Right atrium auricular region (tissue), 2 donors: Measurements from ENCODE around the gene ABCF3. TPM values are rescaled to one million over a fixed set of nuclear protein-coding genes. Genes with fewer than 3 reads are reported as not detected.
"Not testable (repeated sequence)": the region's sequence is repeated elsewhere in the genome, so short reads cannot be mapped to it uniquely, and the experiment has no call there.

ENCODE experiments used
- DNase-seq: peaks from one replicate; pipeline ENCODE4 v3.0.0-alpha.2; 2019; ENCODE audit warnings: low spot score
- H3K27ac ChIP-seq, 2 donors: fragments of 200-600 bp; sonication (generic); 1 replicate in 1 of 2; 2 replicates in 1 of 2; pipeline ENCODE4 v1.5.1; 2016 to 2019
- H3K27me3 ChIP-seq, 2 donors: fragments of 200-600 bp; sonication (generic); one replicate each; pipeline versions ENCODE4 v1.5.1 to v1.6.0; 2017 to 2019
- H3K36me3 ChIP-seq: fragments of 200-600 bp; sonication (generic); one replicate; pipeline ENCODE4 v1.5.1; 2016
- H3K4me1 ChIP-seq, 2 donors: fragments of 200-600 bp; sonication (generic); one replicate each; pipeline versions ENCODE4 v1.5.1 to v1.6.0; 2017 to 2019
- H3K4me3 ChIP-seq, 2 donors: fragments of 200-600 bp; sonication (generic); 1 replicate in 1 of 2; 2 replicates in 1 of 2; pipeline ENCODE4 v1.5.1; 2017 to 2019; ENCODE audit warnings: mild to moderate bottlenecking in 1 of 2, moderate library complexity in 1 of 2
- H3K9me3 ChIP-seq, 2 donors: fragments of 200-600 bp; sonication (generic); one replicate each; pipeline ENCODE4 v1.5.1; 2019
- CTCF ChIP-seq, 2 donors: fragments of 200-600 bp; sonication (generic); IDR thresholded peaks; one replicate each; pipeline ENCODE4 v1.5.1; 2019; ENCODE audit warnings: antibody characterized with exemption in 2 of 2
- total RNA-seq, 2 donors: library from RNA; depleted of rRNA; stranded (reverse); fragments of >200 nt; gene quantifications; one replicate each; pipeline ENCODE4 v1.1.0, GENCODE V29; 2016

The ABCF3 gene
- total RNA-seq, 2 donors from 2014 or later, result 42.8 to 47.9 TPM

- no peak for TF ChIP-seq CTCF (IDR thresholded peaks at IDR 0.05)
- H3K27ac ChIP-seq, result peak overlapping the region; percentile 78 to 88
- H3K27me3 ChIP-seq, result no peaks in the 10 kb centered on the region
- no peak overlapping the region for H3K4me3 ChIP-seq
- DNase-seq, result no peak
- no peaks in the 10 kb centered on the region for H3K9me3 ChIP-seq
- peaks cover 25% of the 10 kb centered on the region for H3K36me3 ChIP-seq
- peaks cover 0 to 75% of the 10 kb centered on the region in 2 donors for H3K4me1 ChIP-seq
Observed at GRCh38 chr3:184160456-184160855, 25.5 kb upstream of the ABCF3 start.

GRCh38 chr3:184162571-184163070, 23.4 kb upstream of the ABCF3 start:
- not testable (repeated sequence) for H3K9me3 ChIP-seq, DNase-seq, H3K27me3 ChIP-seq, H3K4me3 ChIP-seq
- Histone ChIP-seq H3K4me1 (peaks cover 0 to 63% of the 10 kb centered on the region in 2 donors), H3K36me3 (peaks cover 47% of the 10 kb centered on the region), H3K27ac (peak overlapping the region; percentile 78 to 88)

- Histone ChIP-seq H3K27ac (no peak overlapping the region), H3K4me1 (peaks cover 0 to 42% of the 10 kb centered on the region in 2 donors), H3K27me3 (no peaks in the 10 kb centered on the region), H3K4me3 (no peak overlapping the region), H3K36me3 (peaks cover 63% of the 10 kb centered on the region), H3K9me3 (no peaks in the 10 kb centered on the region)
- no peak for TF ChIP-seq CTCF (IDR thresholded peaks at IDR 0.05)
- DNase-seq, result no peak
Observed at GRCh38 chr3:184164648-184165330, 21.2 kb upstream of the ABCF3 start.

- TF ChIP-seq CTCF (IDR thresholded peaks at IDR 0.05), result no peak
- H3K27ac ChIP-seq, result no peak overlapping the region
- H3K4me1 ChIP-seq, result peaks cover 0 to 34% of the 10 kb centered on the region in 2 donors
- no peak overlapping the region for H3K4me3 ChIP-seq
- H3K27me3 ChIP-seq, result no peaks in the 10 kb centered on the region
- no peak for DNase-seq
- peaks cover 71% of the 10 kb centered on the region for H3K36me3 ChIP-seq
- H3K9me3 ChIP-seq, result no peaks in the 10 kb centered on the region
Observed at GRCh38 chr3:184165543-184165942, 20.5 kb upstream of the ABCF3 start.

- Histone ChIP-seq H3K4me1 (peaks cover 0 to 23% of the 10 kb centered on the region in 2 donors), H3K9me3 (no peaks in the 10 kb centered on the region), H3K27me3 (no peaks in the 10 kb centered on the region), H3K27ac (no peak overlapping the region), H3K36me3 (peaks cover 82% of the 10 kb centered on the region), H3K4me3 (no peak overlapping the region)
- no peak for DNase-seq
- TF ChIP-seq CTCF (IDR thresholded peaks at IDR 0.05), result no peak
Observed at GRCh38 chr3:184166671-184167070, 19.3 kb upstream of the ABCF3 start.

- H3K36me3 ChIP-seq, result peaks cover 87% of the 10 kb centered on the region
- no peaks in the 10 kb centered on the region for H3K27me3 ChIP-seq
- H3K4me3 ChIP-seq, result no peak overlapping the region
- peaks cover 0 to 13% of the 10 kb centered on the region in 2 donors for H3K4me1 ChIP-seq
- no peak for TF ChIP-seq CTCF (IDR thresholded peaks at IDR 0.05)
- H3K27ac ChIP-seq, result peak overlapping the region in 1 of 2 donors; percentile 13
- DNase-seq, result no peak
- no peaks in the 10 kb centered on the region for H3K9me3 ChIP-seq
Observed at GRCh38 chr3:184167786-184168185, 18.2 kb upstream of the ABCF3 start.
